ENCODE measurements around the gene EFL1.

GRCh38 chr15:82106679-82107078 is 155.9 kb downstream of the EFL1 start:
- TF ChIP-seq CTCF (IDR thresholded peaks at IDR 0.05) (no peak), POLR2A (IDR thresholded peaks at IDR 0.05) (no peak), POLR2AphosphoS5 (IDR thresholded peaks at IDR 0.05) (no peak), EP300 (IDR thresholded peaks at IDR 0.05; ENCODE audit: low read depth) (no peak)
